Stimulated activated CD8-positive, alpha-beta memory T cell treated with anti-CD3 and anti-CD28 coated beads, Interleukin-12 subunit alpha, Interleukin-12 subunit beta, amount 100 ng/mL, for 4 hours (primary cell): ENCODE results near the gene PYGM.
"Not testable (repeated sequence)": the region's sequence is repeated elsewhere in the genome, so short reads cannot be mapped to it uniquely, and the experiment has no call there.

Source experiments
- DNase-seq: peaks from one replicate; pipeline ENCODE4 v3.0.0-alpha.2; 2020; ENCODE audit warnings: low read depth

PYGM gene

DNA sequence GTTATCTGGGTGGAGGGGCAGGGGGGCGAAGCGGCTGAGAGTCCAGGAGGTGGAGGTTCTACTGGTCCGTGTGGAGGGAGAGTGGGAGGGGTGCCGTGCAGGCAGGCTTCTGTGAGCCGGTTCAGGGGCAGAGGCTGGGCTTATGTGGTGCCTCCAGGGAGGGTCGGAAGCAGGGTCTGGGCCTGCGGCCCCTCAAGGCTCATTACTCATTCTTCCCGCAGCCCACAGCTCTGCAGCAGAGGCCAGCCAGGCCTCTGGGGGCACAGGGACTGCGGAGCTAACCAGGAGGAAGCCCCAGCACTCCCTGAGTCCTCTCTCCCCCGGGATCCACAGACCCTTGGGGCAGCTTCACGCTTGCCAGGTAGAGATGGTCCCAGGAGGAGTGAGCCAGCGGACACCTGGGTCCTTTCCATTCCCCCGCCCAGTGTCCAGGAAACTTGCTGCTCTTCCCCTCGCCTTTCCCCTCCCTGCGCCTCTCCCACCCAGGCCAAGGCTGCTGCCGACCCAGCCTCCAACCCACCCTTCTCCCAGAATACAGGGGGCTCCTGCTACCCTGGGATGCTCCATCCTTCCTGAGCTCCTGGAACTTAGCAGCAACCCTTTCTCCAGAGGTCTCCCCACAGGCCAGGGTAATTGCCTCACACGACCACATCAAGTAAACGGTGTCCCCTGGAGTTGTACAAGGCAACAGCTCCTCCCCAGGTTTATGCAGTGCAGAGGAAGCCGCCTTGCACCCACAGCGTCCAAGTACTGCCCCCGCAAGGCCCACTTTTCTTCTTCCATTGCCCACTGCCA, 43.1 kb downstream of the PYGM start:
- no peak for DNase-seq

DNA sequence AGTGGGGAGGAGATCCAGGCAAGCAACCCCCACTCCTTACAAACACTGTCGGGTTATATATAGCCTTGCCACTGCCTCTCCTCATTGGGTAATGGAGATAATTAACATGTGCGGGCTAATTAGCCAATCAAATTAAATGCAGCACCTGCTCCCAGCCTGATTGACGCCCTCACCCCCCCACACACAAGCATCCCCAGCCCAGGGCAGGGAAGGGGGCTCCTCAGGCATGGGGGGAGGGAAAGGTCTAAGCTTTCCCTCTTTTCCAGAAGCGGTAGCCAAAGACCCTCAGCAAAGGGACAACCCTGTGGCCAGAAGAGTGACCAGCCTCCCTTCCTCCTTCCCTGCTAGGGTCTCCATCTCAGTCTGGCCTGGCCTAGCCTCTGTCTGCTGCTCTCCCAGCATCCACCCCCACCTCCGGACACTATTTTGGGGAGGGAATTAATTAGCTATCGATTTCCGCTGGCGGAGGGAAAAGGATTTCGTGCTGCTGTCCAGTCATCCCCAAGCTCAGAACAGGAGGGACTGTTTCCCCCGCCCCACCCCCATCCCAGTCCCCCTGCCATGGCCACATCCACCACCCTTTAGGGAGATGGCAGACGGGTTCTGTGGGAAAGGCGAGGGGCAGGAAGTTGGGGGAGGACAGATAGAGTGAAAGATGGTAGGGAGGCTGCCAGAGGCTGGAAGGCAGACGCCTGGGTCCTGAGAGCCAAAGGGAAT, 43.9 kb downstream of the PYGM start:
- no peak for DNase-seq

- DNase-seq: no peak
Observed at GRCh38 chr11:64715110-64715509, 44.7 kb downstream of the PYGM start.

GRCh38 chr11:64714666-64715065, 45.1 kb downstream of the PYGM start:
- DNase-seq: no peak

GRCh38 chr11:64713781-64714363, 45.9 kb downstream of the PYGM start:
- no peak for DNase-seq

DNA sequence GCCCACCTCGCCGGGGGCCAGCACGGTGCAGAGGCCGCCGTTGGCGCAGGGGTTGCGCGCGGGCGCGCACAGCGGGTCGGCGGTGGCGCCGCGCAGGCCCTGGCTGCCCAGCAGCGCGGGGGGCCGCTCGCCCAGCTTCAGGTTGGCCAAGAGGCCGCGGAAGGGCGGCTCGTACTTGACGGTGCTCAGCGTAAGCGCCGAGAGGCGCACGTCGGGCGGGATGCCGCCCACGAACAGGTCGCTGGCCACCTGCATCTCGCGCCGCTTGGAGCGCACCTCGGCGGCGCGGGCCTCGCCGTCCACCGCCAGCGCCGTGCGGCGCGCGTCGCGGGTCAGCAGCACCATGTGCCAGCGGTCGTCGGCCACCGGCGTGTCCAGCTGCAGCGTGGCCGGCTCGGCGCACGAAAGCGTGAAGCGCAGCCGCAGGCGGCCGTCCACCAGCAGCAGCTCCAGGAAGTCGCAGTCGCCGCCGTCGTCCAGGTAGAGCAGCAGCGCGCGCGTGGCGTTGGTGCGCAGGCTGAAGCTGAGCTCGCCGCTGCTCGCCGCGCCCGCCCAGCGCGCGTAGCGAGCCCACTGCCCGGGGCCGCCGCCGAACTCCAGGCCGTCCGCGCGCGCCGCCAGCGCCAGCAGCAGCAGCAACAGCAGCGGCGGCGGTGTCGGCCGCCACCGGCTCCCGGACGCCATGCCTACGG, 46.6 kb downstream of the PYGM start:
- DNase-seq: no peak

DNA sequence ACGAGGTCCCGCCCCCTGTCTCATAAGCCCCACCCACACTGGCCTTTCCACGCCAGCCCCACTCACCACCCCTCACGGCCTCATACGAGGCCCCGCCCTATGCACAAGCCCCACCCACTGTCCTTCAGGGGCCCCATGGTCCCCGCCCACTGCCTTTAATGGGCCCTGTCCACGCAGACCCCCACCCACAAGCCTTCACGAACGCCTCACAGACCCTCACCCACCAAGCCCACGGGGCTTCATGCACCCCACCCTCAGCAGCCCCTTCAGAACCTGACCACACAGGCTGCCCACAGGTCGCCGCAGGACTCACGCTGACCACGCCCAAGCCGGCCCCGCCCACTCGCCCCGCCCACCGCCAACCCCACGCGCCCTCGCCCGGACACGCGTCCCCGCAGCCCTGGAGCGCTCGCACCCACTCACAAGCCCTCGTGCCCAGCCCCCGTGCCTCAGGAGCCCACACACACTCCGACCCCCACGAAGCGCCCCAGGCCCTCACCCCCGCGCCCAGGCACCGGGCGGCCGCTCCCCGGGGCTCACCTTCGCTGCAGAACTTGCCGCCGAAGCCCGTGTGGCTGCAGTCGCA, 47.3 kb downstream of the PYGM start:
- DNase-seq: no peak

DNA sequence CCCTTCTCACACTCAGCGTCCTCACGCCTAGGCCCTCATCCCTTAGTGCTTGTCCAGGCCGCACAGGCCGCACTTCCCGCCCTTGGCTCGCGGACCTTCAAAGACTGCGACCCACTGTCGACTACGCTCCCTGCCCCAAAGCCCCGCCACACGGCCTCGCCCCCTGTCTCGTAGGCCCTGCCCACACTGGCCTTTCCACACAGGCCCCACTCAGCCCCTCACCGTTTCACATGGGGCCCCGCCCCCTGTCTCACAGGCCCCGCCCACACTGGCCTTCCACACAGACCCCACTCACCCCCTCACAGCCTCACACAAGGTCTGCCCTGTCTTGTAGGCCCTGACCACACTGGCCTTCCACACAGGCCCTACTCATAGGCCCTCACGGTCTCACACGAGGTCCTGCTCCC, 47.8 kb downstream of the PYGM start:
- no peak for DNase-seq

- DNase-seq: no peak
Observed at GRCh38 chr11:64711138-64711955, 48.4 kb downstream of the PYGM start.

DNA sequence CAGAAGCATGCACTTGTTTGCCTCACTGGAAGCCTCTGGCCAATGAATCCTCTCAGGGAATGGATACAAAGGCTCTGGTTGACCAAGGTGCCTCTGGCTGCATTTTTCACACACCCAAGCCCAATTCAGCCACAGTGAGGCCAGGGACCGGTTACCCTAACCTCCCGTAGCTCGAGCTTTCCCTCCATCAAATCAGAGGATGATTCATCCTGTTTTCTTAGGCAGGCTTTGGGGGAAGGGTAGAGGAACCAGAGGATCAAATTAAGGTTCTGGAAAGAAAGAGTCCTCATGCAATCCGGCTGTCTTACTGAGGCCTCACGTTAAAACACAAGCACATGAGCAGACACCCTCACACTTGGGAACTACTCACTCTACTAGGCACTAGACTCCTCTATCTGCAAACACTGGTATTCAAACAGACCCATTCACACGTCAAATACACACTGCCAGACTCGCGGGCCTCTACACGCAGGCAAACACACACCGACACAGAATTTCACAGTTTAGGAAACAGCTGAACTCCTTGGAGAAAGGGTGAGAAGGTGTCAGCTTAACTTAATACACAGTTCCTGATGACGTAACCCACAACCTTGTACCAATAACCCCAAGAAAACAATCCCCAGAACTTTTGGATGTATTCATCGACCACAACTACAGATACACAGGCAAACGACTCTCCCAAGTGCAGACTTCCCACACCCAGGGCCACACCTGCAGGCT, 49.2 kb downstream of the PYGM start:
- DNase-seq: no peak

- no peak for DNase-seq
Observed at GRCh38 chr11:64705501-64705900, 54.3 kb downstream of the PYGM start.

DNA sequence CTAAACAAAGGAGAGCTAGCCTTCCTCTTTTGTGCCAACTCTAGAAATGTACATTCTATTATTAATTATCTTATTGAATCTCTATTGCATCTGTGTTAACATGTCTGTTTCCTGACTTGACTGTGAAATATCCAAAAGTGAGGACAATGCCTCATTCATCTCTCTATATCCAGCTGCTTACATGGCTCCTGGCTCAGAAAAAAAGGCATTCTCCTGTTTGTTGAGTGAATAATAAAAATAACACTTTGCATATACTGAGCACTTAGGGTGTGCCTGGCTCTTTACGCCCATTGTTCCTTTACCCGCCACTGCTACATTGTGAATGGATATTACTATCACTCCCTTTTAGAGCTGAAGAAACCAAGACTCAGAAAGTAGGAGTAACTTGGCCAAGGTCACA, 56.7 kb downstream of the PYGM start:
- no peak for DNase-seq

- DNase-seq: not testable (repeated sequence)
Observed at GRCh38 chr11:64701956-64702355, 57.8 kb downstream of the PYGM start.

DNA sequence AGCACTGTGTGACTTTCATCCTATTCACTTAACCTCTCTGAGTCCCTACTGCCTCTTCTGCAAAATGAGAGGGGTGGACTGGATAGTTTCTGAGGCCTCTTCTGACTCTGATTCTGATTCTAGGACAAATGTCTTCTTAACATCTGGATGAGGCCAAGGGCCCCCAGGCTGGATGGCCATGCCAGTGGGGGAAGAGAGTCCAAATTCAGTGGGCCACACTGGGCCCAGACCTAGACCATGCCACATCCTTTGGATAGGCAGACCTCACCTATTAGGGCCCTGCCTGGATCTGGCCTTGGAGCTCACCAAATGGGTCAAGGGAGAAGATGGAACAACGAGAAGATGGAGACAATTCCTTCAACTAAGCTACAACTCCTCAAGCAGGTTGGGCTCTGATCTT, 61.3 kb downstream of the PYGM start:
- no peak for DNase-seq

GRCh38 chr11:64697663-64698375, 62.0 kb downstream of the PYGM start:
- no peak for DNase-seq
